WTC11 (cell line): ENCODE measurements around the gene MYL10.

ENCODE experiments used
- ESRRA ChIP-seq: sonication (generic); formaldehyde crosslinking; IDR thresholded peaks from 2 replicates; pipeline ENCODE4 v1.8.1; 2022; ENCODE audit warnings: mild to moderate bottlenecking, missing genetic modification reagents, borderline replicate concordance
- NR2C2 ChIP-seq: sonication (generic); formaldehyde crosslinking; IDR thresholded peaks from 2 replicates; pipeline ENCODE4 v1.8.0; 2022; ENCODE audit warnings: mild to moderate bottlenecking, missing genetic modification reagents
- RELA ChIP-seq: sonication (generic); formaldehyde crosslinking; IDR thresholded peaks from 2 replicates; pipeline ENCODE4 v1.8.1; 2022; ENCODE audit warnings: missing genetic modification reagents, mild to moderate bottlenecking, borderline replicate concordance
- SOX15 ChIP-seq: fragments of 250-450 bp; sonication (Bioruptor Pico); IDR thresholded peaks from 2 replicates; pipeline ENCODE4 v1.9.0; 2021; ENCODE audit warnings: mild to moderate bottlenecking
- ZNF219 ChIP-seq: sonication (generic); formaldehyde crosslinking; IDR thresholded peaks from 2 replicates; pipeline ENCODE4 v1.8.0; 2023; ENCODE audit warnings: missing genetic modification reagents, mild to moderate bottlenecking, borderline replicate concordance
- ZNF416 ChIP-seq: fragments of 250-450 bp; sonication (Bioruptor Pico); IDR thresholded peaks from 2 replicates; pipeline ENCODE4 v1.9.0; 2021; ENCODE audit warnings: mild to moderate bottlenecking, inconsistent platforms
- TF ChIP-seq, protein P1 (sequence below): sonication (generic); formaldehyde crosslinking; IDR thresholded peaks from 2 replicates; pipeline ENCODE4 v1.8.1; 2022; ENCODE audit warnings: low read depth, mild to moderate bottlenecking, moderate library complexity, missing genetic modification reagents, borderline replicate concordance
- TF ChIP-seq, protein P2 (sequence below): sonication (generic); formaldehyde crosslinking; IDR thresholded peaks from 2 replicates; pipeline ENCODE4 v1.8.0; 2022; ENCODE audit warnings: mild to moderate bottlenecking, missing genetic modification reagents
- TF ChIP-seq, protein P3 (sequence below): fragments of 200-600 bp; IDR thresholded peaks from 2 replicates; pipeline ENCODE4 v1.8.0; 2022; ENCODE audit warnings: antibody characterized with exemption
- TF ChIP-seq, protein P4 (sequence below): sonication (generic); formaldehyde crosslinking; IDR thresholded peaks from 2 replicates; pipeline ENCODE4 v1.8.0; 2022; ENCODE audit warnings: missing genetic modification reagents
- TF ChIP-seq, protein P5 (sequence below): sonication (generic); formaldehyde crosslinking; conservative IDR thresholded peaks from 2 replicates; pipeline ENCODE4 v1.8.1; 2022; ENCODE audit warnings: mild to moderate bottlenecking, missing genetic modification reagents
- TF ChIP-seq, protein P6 (sequence below): sonication (generic); formaldehyde crosslinking; IDR thresholded peaks from 2 replicates; pipeline ENCODE4 v1.8.0; 2022; ENCODE audit warnings: mild to moderate bottlenecking, missing genetic modification reagents
- TF ChIP-seq, protein P7 (sequence below): sonication (generic); formaldehyde crosslinking; IDR thresholded peaks from 2 replicates; pipeline ENCODE4 v1.8.1; 2022; ENCODE audit warnings: mild to moderate bottlenecking, missing genetic modification reagents, moderate library complexity, borderline replicate concordance

DNA sequence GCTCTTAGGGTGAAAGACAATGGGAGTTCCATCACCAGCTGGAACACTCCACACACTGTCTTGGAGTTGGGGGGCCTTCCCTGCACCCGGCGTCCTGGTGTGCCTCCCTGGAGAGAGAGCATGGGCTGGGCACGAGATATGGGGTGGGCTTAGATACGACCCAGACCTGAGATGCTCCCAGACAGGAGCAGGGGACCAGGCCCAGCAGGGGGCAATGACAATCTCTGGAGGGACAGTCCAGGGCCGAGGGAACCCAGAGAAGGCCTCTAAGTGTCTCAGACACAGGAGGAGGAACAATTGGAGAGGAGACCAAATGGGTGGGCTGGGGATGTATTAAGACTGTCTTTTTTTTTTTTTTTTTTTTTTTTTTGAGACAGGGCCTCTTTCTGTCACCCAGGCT is 40.0 kb downstream of the MYL10 start:
- TF ChIP-seq, protein P1, sequence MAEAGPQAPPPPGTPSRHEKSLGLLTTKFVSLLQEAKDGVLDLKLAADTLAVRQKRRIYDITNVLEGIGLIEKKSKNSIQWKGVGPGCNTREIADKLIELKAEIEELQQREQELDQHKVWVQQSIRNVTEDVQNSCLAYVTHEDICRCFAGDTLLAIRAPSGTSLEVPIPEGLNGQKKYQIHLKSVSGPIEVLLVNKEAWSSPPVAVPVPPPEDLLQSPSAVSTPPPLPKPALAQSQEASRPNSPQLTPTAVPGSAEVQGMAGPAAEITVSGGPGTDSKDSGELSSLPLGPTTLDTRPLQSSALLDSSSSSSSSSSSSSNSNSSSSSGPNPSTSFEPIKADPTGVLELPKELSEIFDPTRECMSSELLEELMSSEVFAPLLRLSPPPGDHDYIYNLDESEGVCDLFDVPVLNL (CRISPR knock-in tag), result no peak
- TF ChIP-seq, protein P2, sequence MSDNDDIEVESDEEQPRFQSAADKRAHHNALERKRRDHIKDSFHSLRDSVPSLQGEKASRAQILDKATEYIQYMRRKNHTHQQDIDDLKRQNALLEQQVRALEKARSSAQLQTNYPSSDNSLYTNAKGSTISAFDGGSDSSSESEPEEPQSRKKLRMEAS, result no peak
- TF ChIP-seq, protein P3, sequence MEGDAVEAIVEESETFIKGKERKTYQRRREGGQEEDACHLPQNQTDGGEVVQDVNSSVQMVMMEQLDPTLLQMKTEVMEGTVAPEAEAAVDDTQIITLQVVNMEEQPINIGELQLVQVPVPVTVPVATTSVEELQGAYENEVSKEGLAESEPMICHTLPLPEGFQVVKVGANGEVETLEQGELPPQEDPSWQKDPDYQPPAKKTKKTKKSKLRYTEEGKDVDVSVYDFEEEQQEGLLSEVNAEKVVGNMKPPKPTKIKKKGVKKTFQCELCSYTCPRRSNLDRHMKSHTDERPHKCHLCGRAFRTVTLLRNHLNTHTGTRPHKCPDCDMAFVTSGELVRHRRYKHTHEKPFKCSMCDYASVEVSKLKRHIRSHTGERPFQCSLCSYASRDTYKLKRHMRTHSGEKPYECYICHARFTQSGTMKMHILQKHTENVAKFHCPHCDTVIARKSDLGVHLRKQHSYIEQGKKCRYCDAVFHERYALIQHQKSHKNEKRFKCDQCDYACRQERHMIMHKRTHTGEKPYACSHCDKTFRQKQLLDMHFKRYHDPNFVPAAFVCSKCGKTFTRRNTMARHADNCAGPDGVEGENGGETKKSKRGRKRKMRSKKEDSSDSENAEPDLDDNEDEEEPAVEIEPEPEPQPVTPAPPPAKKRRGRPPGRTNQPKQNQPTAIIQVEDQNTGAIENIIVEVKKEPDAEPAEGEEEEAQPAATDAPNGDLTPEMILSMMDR, result no peak
- TF ChIP-seq, protein P4, sequence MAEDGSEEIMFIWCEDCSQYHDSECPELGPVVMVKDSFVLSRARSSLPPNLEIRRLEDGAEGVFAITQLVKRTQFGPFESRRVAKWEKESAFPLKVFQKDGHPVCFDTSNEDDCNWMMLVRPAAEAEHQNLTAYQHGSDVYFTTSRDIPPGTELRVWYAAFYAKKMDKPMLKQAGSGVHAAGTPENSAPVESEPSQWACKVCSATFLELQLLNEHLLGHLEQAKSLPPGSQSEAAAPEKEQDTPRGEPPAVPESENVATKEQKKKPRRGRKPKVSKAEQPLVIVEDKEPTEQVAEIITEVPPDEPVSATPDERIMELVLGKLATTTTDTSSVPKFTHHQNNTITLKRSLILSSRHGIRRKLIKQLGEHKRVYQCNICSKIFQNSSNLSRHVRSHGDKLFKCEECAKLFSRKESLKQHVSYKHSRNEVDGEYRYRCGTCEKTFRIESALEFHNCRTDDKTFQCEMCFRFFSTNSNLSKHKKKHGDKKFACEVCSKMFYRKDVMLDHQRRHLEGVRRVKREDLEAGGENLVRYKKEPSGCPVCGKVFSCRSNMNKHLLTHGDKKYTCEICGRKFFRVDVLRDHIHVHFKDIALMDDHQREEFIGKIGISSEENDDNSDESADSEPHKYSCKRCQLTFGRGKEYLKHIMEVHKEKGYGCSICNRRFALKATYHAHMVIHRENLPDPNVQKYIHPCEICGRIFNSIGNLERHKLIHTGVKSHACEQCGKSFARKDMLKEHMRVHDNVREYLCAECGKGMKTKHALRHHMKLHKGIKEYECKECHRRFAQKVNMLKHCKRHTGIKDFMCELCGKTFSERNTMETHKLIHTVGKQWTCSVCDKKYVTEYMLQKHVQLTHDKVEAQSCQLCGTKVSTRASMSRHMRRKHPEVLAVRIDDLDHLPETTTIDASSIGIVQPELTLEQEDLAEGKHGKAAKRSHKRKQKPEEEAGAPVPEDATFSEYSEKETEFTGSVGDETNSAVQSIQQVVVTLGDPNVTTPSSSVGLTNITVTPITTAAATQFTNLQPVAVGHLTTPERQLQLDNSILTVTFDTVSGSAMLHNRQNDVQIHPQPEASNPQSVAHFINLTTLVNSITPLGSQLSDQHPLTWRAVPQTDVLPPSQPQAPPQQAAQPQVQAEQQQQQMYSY (CRISPR knock-in tag), result no peak
- TF ChIP-seq SOX15 (CRISPR knock-in tag) (no peak), NR2C2 (no peak), ESRRA (CRISPR knock-in tag) (no peak), RELA (CRISPR knock-in tag) (no peak), ZNF416 (CRISPR knock-in tag) (no peak), ZNF219 (CRISPR knock-in tag) (no peak)
- TF ChIP-seq, protein P5, sequence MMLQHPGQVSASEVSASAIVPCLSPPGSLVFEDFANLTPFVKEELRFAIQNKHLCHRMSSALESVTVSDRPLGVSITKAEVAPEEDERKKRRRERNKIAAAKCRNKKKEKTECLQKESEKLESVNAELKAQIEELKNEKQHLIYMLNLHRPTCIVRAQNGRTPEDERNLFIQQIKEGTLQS (CRISPR knock-in tag), result no peak
- TF ChIP-seq, protein P6, sequence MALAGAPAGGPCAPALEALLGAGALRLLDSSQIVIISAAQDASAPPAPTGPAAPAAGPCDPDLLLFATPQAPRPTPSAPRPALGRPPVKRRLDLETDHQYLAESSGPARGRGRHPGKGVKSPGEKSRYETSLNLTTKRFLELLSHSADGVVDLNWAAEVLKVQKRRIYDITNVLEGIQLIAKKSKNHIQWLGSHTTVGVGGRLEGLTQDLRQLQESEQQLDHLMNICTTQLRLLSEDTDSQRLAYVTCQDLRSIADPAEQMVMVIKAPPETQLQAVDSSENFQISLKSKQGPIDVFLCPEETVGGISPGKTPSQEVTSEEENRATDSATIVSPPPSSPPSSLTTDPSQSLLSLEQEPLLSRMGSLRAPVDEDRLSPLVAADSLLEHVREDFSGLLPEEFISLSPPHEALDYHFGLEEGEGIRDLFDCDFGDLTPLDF (CRISPR knock-in tag), result no peak
- TF ChIP-seq, protein P7, sequence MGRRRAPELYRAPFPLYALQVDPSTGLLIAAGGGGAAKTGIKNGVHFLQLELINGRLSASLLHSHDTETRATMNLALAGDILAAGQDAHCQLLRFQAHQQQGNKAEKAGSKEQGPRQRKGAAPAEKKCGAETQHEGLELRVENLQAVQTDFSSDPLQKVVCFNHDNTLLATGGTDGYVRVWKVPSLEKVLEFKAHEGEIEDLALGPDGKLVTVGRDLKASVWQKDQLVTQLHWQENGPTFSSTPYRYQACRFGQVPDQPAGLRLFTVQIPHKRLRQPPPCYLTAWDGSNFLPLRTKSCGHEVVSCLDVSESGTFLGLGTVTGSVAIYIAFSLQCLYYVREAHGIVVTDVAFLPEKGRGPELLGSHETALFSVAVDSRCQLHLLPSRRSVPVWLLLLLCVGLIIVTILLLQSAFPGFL (CRISPR knock-in tag), result no peak
